AG09319 (cell line): ENCODE measurements around the gene ST6GALNAC6.

Experiments used
- DNase-seq: peaks from one replicate; pipeline ENCODE4 v3.0.0-alpha.2; 2010; ENCODE audit warnings: low read depth; ENCODE audit errors: extremely low read depth
- TF ChIP-seq, protein P1 (sequence below): IDR thresholded peaks from 2 replicates; pipeline ENCODE4 v1.5.1; 2011; ENCODE audit warnings: low read depth, mild to moderate bottlenecking, inconsistent platforms, low read length, moderate library complexity

The ST6GALNAC6 gene

DNA sequence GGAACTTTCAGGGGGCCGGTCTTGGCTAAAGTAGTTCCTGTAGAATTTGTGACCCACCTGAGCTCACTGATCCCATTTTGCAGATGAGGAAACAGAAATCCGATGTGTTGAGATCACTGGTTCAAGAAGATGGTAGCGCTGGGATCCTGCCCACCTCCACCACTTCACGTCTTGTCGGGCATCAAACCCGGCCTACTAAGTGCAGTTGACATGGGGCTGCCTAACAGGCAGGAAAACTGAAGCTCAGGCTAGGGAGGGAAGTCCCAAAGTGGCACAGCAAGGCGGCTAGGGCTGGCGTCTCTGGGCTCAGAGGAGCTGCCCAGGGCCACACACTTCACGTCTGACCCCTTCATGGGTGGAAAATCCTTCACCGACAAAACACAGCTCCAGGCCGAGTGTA, 44.4 kb downstream of the ST6GALNAC6 start:
- TF ChIP-seq, protein P1, sequence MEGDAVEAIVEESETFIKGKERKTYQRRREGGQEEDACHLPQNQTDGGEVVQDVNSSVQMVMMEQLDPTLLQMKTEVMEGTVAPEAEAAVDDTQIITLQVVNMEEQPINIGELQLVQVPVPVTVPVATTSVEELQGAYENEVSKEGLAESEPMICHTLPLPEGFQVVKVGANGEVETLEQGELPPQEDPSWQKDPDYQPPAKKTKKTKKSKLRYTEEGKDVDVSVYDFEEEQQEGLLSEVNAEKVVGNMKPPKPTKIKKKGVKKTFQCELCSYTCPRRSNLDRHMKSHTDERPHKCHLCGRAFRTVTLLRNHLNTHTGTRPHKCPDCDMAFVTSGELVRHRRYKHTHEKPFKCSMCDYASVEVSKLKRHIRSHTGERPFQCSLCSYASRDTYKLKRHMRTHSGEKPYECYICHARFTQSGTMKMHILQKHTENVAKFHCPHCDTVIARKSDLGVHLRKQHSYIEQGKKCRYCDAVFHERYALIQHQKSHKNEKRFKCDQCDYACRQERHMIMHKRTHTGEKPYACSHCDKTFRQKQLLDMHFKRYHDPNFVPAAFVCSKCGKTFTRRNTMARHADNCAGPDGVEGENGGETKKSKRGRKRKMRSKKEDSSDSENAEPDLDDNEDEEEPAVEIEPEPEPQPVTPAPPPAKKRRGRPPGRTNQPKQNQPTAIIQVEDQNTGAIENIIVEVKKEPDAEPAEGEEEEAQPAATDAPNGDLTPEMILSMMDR, result no peak
- no peak for DNase-seq

DNA sequence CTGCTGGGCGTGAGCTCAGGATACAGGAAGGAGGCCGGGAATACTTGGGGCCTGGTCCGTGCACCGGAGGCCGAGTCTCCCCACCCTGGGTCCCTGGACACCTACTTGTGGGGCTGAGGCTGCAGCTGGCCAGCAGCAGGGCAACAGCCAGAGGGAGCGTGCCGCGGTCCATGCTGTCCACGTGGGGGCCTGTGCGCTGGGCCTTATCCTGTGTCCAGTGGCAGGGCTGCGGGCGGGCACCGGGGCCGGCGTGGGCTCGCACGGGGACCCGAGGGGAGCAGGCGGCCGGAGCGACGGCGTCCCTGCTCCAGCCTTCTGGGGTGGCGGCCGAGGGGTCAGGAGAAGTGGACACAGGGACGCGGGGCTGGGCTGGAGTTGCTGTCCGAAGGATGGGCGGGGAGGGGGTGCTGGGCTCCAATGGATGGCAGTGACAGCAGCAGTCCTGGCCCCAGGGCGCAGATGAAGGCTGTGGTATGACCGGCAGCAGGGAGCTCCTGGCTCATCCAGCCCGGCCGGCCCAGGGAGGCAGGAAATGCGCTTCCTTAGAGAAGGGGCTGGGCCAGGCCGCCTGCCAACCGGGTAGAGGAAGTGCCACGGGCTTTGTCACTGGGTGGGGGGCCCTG, 45.1 kb downstream of the ST6GALNAC6 start, which contains the start of gene ENG:
ENG (minus strand) TSS at position 475 of the 623 bp plus-strand sequence; CDS start at position 172, 303 bp downstream.
- DNase-seq, result no peak

DNA sequence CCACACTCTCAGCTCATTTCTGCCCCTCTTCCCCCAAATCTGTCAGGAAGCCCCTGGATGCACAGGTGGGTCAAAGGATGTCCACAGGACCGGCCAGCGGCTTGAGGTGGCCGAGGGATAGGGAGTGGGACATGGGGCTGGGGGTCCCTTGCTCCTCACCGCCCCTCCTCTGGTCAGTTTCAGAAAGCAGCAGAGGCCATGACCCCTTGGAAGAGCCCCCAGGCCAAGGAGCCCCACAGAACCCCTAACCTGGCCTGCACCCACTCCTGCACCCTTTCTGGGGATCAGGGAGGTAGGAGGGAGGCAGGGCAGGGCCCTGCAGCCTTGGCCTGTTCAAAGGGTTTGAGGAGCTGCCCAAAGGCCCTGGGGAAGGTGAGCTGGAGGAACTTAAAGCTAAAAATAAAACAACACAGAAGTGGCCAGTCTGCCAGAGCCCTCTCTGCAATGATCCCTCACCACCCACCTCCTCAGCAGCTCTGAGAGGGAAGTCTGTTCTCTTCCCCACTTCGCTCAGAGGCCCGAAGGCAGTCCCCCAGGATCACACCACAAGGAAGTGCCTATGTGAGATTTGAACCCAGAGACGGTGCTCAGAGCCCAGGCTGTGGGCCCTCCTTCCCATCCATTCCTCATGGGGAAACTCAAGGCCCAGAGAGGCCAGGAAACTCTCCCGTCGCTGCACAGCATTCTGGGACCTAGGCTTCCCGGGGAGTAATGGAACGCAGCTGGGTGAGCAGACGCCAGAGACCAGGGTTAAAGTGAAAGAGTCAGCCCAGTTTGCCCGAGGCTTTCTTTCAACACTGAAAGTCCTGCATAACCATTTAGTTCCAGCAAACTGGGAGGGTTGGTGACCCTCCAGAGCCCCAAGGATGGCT, 45.9 kb downstream of the ST6GALNAC6 start:
- TF ChIP-seq, protein P1, result no peak
- no peak for DNase-seq

More for the DNA sequence above, 45.1 kb downstream of the ST6GALNAC6 start, which contains the start of gene ENG:
- TF ChIP-seq, protein P1, result no peak

DNA sequence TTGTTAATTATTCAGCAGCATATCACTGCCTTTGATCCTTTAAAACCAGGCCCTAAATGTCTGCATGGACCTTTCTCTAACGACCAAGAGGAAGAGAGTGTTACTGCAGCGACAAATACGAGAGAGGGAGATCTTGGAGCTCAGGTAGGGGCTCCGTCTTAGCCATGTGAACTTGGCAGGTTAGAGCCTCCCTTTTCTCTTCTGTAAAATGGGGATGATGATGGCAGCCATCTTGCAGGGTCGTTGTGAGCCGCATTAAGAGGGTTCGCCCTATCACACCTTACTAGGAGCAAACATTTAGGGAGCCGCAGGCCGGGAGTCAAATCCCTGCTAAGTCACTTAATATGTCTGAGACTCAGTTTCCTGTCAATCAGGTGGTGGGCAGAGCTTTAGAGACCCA, 46.6 kb downstream of the ST6GALNAC6 start:
- TF ChIP-seq, protein P1, result no peak
- DNase-seq, result no peak

DNA sequence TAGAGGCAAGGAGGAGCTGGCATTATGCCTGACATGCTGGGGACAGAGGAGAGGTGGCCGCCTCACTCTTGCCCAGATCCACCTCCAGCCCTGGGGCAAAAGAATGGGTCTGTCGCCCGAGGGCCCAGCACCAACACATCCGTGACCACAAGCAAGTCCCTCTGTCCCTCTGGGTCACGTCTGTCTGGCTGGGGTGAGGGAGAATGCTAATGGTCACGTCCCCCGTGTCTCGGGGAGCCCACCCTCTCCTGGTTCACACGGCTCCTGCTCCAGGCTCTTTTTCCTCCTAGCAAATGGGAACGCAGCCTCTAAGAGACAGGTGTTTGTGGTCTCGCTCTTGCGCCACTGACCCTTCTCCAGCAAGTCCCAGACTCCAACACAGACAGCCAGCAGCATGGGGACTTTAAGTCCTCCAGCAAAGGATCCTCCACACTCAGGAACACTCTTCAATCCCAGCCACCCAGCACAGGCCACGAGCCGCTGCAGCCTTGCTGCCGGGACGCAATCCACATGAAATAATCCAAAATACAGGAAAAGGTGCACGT, 49.0 kb downstream of the ST6GALNAC6 start:
- DNase-seq, result no peak
- TF ChIP-seq, protein P1, result no peak

DNA sequence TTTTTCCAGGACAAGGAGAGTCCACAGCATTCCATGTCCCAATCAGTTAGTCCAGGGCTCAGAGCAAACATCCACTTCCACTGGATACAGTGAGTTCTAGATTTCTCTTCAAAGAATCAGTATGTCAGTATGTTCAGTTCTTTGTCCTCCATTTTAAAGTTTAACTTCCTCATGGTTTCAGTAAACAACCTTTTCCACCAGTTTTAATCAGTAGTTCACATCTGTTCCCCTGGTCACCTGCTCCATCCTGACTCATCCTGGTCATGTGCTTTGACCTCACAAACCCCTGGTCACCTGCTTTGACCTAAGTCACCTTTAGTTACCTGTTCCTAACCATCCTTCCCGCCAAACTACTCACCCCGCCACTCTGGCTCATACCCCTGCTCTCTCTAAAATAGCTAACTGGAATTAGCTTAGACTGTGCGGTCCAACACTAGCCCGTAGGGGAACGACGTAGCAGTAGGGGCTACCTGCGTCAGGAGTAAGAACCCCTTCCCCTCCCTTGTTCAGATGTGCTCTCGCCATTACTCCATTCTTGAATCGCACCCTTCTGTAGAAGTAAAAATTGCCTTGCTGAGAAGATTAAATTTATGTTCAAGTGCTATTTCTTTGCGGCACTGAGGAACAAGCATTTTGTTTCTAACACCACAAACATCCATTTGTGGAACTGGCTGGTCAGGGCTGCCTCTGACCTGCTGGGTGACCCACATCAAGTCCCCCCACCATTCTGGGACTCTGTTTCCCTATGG, 50.5 kb downstream of the ST6GALNAC6 start:
- TF ChIP-seq, protein P1, result no peak
- no peak for DNase-seq
